HFF-Myc (cell line): Measurements from ENCODE around the gene NARF.

Source experiments
- DNase-seq: peaks from one replicate; pipeline ENCODE4 v3.0.0-alpha.2; 2011; ENCODE audit warnings: low read depth; ENCODE audit errors: extremely low read depth
- H3K4me3 ChIP-seq: replicated peaks from 2 replicates; pipeline ENCODE4 v1.5.1; 2011; ENCODE audit warnings: low read depth, mild to moderate bottlenecking, control low read depth, low read length
- TF ChIP-seq, protein P1 (sequence below): IDR thresholded peaks from 2 replicates; pipeline ENCODE4 v1.5.1; 2012; ENCODE audit warnings: mild to moderate bottlenecking, low read depth, low read length, control low read depth; ENCODE audit errors: missing control alignments

NARF gene

DNA sequence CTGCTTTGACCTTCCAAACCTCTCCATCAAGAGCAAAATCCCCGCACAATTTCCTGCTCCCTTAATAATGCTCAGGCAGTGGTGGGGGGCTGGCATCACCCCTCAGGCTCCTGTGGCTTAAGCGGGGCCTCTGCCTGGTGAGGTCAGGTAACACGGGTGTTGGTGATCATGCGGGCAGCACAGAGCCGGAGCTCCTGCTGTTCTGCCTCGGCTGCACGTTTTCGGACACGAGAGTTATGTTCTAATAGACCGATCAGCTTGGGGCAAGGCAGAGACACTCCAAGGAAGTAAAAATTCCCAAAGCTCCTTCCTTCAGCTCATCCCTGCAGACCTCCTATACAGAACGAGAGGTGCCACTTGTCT, 6.0 kb downstream of the NARF start:
- TF ChIP-seq, protein P1, sequence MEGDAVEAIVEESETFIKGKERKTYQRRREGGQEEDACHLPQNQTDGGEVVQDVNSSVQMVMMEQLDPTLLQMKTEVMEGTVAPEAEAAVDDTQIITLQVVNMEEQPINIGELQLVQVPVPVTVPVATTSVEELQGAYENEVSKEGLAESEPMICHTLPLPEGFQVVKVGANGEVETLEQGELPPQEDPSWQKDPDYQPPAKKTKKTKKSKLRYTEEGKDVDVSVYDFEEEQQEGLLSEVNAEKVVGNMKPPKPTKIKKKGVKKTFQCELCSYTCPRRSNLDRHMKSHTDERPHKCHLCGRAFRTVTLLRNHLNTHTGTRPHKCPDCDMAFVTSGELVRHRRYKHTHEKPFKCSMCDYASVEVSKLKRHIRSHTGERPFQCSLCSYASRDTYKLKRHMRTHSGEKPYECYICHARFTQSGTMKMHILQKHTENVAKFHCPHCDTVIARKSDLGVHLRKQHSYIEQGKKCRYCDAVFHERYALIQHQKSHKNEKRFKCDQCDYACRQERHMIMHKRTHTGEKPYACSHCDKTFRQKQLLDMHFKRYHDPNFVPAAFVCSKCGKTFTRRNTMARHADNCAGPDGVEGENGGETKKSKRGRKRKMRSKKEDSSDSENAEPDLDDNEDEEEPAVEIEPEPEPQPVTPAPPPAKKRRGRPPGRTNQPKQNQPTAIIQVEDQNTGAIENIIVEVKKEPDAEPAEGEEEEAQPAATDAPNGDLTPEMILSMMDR: no peak
- H3K4me3 ChIP-seq: no peak overlapping the region
- DNase-seq: no peak

DNA sequence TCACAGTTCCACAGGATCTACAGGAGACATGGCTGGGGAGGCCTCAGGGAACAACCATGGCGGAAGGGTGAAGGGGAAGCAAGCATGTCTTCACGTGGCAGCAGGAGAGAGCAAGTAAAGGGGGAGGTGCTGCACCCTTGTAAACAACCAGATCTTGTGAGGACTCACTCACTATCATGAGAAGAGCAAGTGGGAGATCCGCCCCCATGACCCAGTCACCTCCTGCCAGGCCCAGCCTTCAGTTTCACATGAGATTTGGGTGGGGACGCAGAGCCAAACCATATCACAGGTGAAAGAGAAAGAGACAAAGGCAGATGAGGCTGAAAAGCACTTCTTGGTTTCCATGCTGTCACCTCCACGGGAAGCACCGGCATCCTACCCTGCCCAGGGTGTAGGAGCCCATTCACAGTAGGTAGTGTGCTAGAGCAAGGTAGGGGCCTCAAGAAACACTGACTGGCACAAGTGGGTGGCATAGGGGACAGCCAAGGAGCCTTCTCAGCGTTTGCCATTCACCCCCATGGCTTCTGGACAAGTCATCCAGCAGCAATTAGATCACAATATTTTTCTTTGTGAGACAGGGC, 6.6 kb downstream of the NARF start:
- H3K4me3 ChIP-seq: no peak overlapping the region
- DNase-seq: no peak
- TF ChIP-seq, protein P1: no peak

DNA sequence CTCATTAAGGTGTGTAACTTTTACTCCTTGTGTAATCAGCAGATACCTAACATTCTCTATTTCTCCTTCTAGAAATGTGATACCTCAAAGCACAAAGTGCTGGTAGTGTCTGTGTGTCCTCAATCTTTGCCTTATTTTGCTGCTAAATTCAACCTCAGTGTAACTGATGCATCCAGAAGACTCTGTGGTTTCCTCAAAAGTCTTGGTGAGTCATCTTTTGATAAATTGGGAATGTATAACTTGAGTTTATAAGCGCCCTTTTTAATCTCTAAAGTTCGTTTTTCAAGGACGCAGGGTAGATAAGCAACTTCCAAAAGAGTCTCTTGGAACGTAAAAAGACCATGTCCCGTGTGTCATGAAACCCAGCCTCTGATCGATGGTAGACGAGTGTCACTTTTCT, 10.2 kb downstream of the NARF start:
- TF ChIP-seq, protein P1: no peak
- H3K4me3 ChIP-seq: no peak overlapping the region
- no peak for DNase-seq

DNA sequence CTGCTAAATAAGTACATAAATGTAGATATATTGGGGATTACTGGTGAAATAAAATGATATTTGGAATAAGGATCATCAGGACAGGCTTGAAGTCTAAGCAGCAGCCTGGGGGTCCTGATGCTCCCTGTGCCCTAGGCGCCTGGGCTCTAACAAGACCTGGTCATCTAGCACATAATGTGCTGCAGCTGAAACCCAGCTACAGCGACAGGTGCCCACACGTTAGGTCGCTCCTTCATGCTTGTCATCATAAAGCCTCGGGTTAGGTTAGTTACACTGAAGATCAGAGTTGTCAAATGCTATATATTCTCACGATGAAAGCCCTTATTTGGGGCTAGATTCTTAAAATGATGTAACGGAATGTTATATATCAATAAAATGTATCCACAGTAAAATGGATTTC, 11.5 kb downstream of the NARF start:
- H3K4me3 ChIP-seq: no peak overlapping the region
- DNase-seq: no peak
- TF ChIP-seq, protein P1: no peak

DNA sequence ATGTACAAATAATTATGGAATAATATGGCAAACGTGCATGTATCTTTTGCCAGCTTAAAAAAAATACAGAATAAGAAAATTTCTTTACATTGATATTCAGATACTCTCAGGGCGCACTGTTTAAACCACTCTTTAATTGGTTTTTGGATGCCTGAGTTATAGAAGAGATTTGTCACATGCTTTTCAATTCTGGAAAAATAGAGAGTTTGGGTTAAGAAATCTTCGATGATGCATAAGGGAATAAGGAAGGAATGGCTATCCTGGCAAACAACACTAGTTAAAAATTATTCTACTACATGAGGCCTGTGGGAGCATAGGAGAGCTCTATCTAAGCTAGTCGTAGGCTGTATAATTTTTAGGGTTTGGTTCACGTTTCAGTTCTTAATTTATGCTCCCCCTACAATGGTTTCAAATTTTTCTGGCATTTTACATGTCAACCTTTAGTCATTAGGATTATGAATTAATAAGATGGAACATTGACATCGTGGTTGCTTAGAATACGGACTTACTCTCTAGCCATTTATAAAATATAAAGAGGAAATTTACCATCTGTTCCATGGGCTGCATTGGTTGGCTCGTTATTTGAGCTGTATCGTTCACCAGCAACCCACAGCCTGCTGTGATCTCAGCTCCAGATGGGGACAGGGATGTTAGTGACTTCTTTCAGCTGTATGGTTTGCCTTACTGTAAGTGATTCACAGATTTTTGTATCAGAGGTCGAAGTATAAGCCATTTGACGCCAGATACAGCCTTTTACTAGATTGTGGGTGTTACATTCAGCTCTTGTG, 15.9 kb downstream of the NARF start:
- H3K4me3 ChIP-seq: no peak overlapping the region
- DNase-seq: no peak
- TF ChIP-seq, protein P1: no peak

DNA sequence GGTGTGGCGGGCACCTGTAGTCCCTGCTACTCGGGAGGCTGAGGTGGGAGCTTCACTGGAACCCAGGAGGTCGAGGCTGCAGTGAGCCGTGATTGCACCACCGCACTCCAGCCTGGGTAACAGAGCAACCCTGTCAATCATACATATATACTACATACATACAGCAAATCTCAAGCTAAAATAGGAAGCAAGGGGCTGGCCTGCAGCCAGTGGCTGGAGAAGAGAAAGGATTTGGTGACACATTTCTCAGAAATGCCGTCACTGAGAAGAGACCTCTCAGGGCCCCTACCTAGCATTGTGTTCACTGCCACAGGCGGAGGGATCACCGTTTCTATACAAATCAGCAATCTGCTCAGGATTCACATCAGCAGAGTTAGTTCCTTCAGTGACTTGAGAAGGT, 16.9 kb downstream of the NARF start:
- no peak for DNase-seq
- TF ChIP-seq, protein P1: no peak
- H3K4me3 ChIP-seq: no peak overlapping the region

DNA sequence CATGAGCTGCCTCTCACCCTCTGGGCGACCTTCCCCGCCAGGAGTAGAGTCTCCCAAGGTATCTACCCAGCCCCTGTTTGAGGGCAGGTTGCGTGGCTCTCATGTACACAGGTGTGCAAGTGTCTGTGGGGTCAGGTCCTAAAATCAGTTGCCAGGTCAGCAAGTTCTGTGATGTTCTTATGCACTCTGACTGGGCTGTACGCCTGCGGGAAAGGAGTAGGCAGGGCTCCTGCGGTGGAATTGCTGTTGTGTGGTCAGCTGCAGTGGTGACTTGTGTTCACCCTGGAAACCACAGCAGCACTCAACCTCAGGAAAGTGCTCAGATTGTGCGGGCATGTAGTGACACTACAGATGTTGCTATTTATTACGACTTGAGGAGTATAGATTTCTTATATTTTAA, 19.4 kb downstream of the NARF start:
- TF ChIP-seq, protein P1: no peak
- no peak overlapping the region for H3K4me3 ChIP-seq
- no peak for DNase-seq
